AG10803 (cell line): ENCODE measurements around the gene NEDD4L.

ENCODE experiments used
- DNase-seq: peaks from one replicate; pipeline ENCODE4 v3.0.0; 2010; ENCODE audit warnings: low read depth
- H3K4me3 ChIP-seq: 2 replicates; pipeline ENCODE4 v1.5.1; 2011; ENCODE audit warnings: mild to moderate bottlenecking, low read length, control low read depth
- CTCF ChIP-seq: conservative IDR thresholded peaks from 2 replicates; pipeline ENCODE4 v1.5.1; 2011; ENCODE audit warnings: mild to moderate bottlenecking, low read length, control low read depth, inconsistent platforms

Gene NEDD4L

GRCh38 chr18:58161659-58162058 lies 117.6 kb downstream of the NEDD4L start:
- no peak overlapping the region for H3K4me3 ChIP-seq
- no peak for DNase-seq
- TF ChIP-seq CTCF, result no peak

- DNase-seq, result no peak
- no peak overlapping the region for H3K4me3 ChIP-seq
- TF ChIP-seq CTCF, result no peak
Measured at GRCh38 chr18:58162127-58162526, 118.1 kb downstream of the NEDD4L start.

GRCh38 chr18:58163004-58163590 lies 119.1 kb downstream of the NEDD4L start:
- no peak overlapping the region for H3K4me3 ChIP-seq
- no peak for DNase-seq
- no peak for TF ChIP-seq CTCF

- no peak for TF ChIP-seq CTCF
- DNase-seq, result no peak
- no peak overlapping the region for H3K4me3 ChIP-seq
Measured at GRCh38 chr18:58166278-58166844, 122.3 kb downstream of the NEDD4L start.

- no peak overlapping the region for H3K4me3 ChIP-seq
- DNase-seq, result no peak
- no peak for TF ChIP-seq CTCF
Measured at GRCh38 chr18:58167073-58167472, 123.0 kb downstream of the NEDD4L start.

GRCh38 chr18:58168221-58168620 lies 124.2 kb downstream of the NEDD4L start:
- DNase-seq, result no peak
- TF ChIP-seq CTCF, result no peak

GRCh38 chr18:58168993-58169392 lies 125.0 kb downstream of the NEDD4L start:
- TF ChIP-seq CTCF, result no peak
- no peak overlapping the region for H3K4me3 ChIP-seq
- DNase-seq, result no peak

More at GRCh38 chr18:58168221-58168620, 124.2 kb downstream of the NEDD4L start:
- H3K4me3 ChIP-seq, result no peak overlapping the region
